ENCODE data around the gene NRG3.

Gene NRG3

DNA sequence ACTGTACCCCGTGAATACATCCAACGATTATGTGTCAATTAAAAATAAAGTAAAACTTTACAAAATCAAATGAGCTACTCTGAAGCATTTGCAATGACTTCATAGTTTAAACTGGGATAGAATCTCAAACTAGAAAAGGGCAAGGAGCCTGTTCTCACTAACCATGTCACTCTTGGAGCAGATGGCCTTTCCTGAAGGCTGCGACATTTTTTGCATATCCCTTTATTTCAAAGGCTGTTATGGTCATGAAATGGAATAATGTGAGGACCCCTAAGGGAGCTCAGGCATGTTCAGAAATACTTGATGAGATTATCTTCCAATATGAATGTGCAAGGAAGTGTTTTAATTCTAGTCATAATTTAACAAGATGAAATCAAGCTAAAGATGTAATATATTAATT, 679.4 kb downstream of the NRG3 start:
- H3K27me3 ChIP-seq (ENCODE audit: control insufficient read depth in 2 of 2, insufficient read depth in 2 of 2, low read length in 2 of 2) = no peaks in the 10 kb centered on the region
- peaks cover 0 to 7% of the 10 kb centered on the region in 2 donors for H3K9me3 ChIP-seq (ENCODE audit: control insufficient read depth in 2 of 2, low read length in 2 of 2)
- H3K4me3 ChIP-seq (ENCODE audit: low read length in 2 of 2) = no peak overlapping the region
- no peaks in the 10 kb centered on the region for H3K4me1 ChIP-seq (ENCODE audit: control insufficient read depth in 2 of 2, insufficient read depth in 2 of 2, low read length in 2 of 2)
- no peak overlapping the region for H3K27ac ChIP-seq (ENCODE audit: low read depth in 2 of 2, low read length in 2 of 2)
- no peak overlapping the region for H3K9ac ChIP-seq (ENCODE audit: low read depth in 1 of 2, low read length in 2 of 2)
- no peaks in the 10 kb centered on the region for H3K36me3 ChIP-seq (ENCODE audit: control insufficient read depth in 2 of 2, insufficient read depth in 2 of 2, low read length in 2 of 2)

DNA sequence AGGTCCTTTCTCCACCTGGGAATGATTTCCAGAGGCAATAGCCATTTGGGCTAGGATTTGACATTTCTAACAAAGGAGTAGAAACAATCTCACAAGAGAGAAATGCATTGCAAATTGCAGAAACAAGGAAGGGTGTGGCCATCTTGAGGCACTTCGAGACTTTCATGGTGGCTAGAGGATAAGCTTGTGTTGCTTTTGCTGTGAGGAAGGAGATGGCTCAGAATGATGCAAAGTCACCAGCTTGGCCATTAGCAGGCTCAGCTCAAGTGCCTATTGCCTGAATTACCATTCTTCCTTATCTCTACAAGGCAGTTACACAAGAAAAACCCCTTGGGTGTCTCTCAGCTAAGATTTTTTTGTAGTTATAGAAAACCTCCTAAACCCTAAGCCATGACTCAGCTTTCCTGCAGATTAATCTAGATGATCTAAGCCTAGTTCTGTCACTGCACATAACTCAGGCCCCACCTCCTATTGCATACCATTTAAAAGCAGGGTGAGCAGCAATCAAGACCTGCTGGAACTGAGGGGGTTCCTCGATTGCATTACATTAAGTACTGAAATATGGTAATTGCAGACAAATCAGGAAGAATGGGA, 683.1 kb downstream of the NRG3 start:
- H3K9ac ChIP-seq (ENCODE audit: low read depth in 1 of 2, low read length in 2 of 2) = no peak overlapping the region
- no peaks in the 10 kb centered on the region for H3K4me1 ChIP-seq (ENCODE audit: control insufficient read depth in 2 of 2, insufficient read depth in 2 of 2, low read length in 2 of 2)
- H3K9me3 ChIP-seq (ENCODE audit: control insufficient read depth in 2 of 2, low read length in 2 of 2) = peaks cover 0 to 7% of the 10 kb centered on the region in 2 donors
- no peaks in the 10 kb centered on the region for H3K36me3 ChIP-seq (ENCODE audit: control insufficient read depth in 2 of 2, insufficient read depth in 2 of 2, low read length in 2 of 2)
- H3K27me3 ChIP-seq (ENCODE audit: control insufficient read depth in 2 of 2, insufficient read depth in 2 of 2, low read length in 2 of 2) = no peaks in the 10 kb centered on the region
- H3K27ac ChIP-seq (ENCODE audit: low read depth in 2 of 2, low read length in 2 of 2) = no peak overlapping the region
- H3K4me3 ChIP-seq (ENCODE audit: low read length in 2 of 2) = no peak overlapping the region

DNA sequence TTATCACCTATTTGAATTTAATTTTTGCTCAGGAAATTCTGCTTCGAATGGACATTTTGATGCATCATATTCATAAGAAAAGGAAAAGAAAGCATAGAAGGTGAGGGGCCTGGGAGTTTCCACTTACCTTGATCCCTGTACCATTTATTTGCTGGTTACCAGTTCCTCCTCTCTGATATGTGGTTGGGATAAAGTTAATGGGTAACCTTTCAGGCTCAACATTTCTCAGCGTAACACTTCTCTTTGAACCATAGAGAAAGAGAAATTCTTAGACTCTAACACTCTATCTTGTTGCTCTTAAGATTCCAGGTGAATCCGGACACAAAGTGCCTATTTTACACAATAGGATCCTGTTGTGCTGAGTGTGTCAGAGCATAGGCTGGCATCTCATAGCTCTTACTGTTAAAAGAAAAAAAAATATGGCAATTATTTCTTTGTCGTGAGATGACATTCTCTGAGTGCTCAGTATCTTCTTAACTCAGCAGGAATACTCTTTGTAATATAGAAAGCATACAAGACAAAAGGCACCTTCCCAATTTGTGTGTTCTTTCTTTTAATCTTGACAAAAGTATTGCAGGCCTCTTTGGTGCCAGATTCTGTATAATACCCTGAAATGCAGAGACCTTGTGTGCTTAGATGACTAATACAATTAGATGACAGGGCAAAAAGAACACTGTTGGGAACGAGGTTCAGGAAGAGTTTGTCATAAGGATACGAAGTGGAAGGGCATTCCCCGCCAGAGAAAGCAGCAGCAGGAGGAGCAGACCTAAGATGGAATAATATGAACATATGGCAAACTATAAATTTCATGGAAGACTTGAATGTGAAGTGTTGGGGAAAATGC, 689.6 kb downstream of the NRG3 start:
- Histone ChIP-seq H3K4me3 (ENCODE audit: low read length in 2 of 2) (no peak overlapping the region), H3K36me3 (ENCODE audit: control insufficient read depth in 2 of 2, insufficient read depth in 2 of 2, low read length in 2 of 2) (no peaks in the 10 kb centered on the region), H3K4me1 (ENCODE audit: control insufficient read depth in 2 of 2, insufficient read depth in 2 of 2, low read length in 2 of 2) (no peaks in the 10 kb centered on the region), H3K27ac (ENCODE audit: low read depth in 2 of 2, low read length in 2 of 2) (no peak overlapping the region), H3K9ac (ENCODE audit: low read depth in 1 of 2, low read length in 2 of 2) (no peak overlapping the region), H3K9me3 (ENCODE audit: control insufficient read depth in 2 of 2, low read length in 2 of 2) (no peaks in the 10 kb centered on the region), H3K27me3 (ENCODE audit: control insufficient read depth in 2 of 2, insufficient read depth in 2 of 2, low read length in 2 of 2) (no peaks in the 10 kb centered on the region)

DNA sequence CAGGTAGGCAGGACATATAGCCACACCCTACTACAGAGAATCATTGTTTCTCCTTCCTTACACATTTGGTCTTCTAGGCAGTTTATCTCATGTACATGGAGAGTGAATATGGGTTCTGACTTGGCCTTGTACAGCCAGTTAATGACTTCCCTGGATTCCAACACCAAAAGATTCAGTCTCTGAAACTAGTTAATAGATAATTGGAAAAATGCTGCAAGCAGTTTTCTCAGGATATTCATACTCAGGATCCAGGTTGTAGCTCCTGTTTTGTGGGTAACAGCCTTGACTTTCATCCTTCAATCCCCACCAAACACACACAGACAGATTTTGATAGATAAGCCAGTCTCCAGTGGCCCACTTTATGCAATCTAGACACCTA, 690.2 kb downstream of the NRG3 start:
- Histone ChIP-seq H3K27me3 (ENCODE audit: control insufficient read depth in 2 of 2, insufficient read depth in 2 of 2, low read length in 2 of 2) (no peaks in the 10 kb centered on the region), H3K9me3 (ENCODE audit: control insufficient read depth in 2 of 2, low read length in 2 of 2) (no peaks in the 10 kb centered on the region), H3K9ac (ENCODE audit: low read depth in 1 of 2, low read length in 2 of 2) (no peak overlapping the region), H3K4me3 (ENCODE audit: low read length in 2 of 2) (no peak overlapping the region), H3K27ac (ENCODE audit: low read depth in 2 of 2, low read length in 2 of 2) (no peak overlapping the region), H3K36me3 (ENCODE audit: control insufficient read depth in 2 of 2, insufficient read depth in 2 of 2, low read length in 2 of 2) (no peaks in the 10 kb centered on the region), H3K4me1 (ENCODE audit: control insufficient read depth in 2 of 2, insufficient read depth in 2 of 2, low read length in 2 of 2) (no peaks in the 10 kb centered on the region)

DNA sequence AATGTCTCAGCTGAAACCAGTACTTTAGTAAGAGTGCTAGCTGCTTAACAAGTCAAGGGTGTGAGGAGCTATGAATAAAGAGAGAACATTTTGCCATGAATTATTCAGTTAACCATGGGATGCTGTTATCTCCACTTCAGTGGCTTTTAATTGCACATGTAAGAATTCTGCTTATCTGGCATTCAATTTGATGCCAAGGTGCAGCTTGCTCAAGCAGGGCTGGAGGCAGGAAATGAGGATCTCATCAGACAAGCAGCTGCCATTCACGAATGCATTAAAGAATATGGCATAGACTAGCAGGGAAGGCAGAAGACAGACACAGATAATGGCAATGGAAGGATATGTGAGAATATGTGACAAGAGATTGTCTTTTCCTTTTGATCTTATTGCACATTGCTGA, 697.8 kb downstream of the NRG3 start:
- Histone ChIP-seq H3K9me3 (ENCODE audit: control insufficient read depth in 2 of 2, low read length in 2 of 2) (no peaks in the 10 kb centered on the region), H3K27ac (ENCODE audit: low read depth in 2 of 2, low read length in 2 of 2) (no peak overlapping the region), H3K9ac (ENCODE audit: low read depth in 1 of 2, low read length in 2 of 2) (no peak overlapping the region), H3K36me3 (ENCODE audit: control insufficient read depth in 2 of 2, insufficient read depth in 2 of 2, low read length in 2 of 2) (no peaks in the 10 kb centered on the region), H3K4me3 (ENCODE audit: low read length in 2 of 2) (no peak overlapping the region), H3K4me1 (ENCODE audit: control insufficient read depth in 2 of 2, insufficient read depth in 2 of 2, low read length in 2 of 2) (no peaks in the 10 kb centered on the region), H3K27me3 (ENCODE audit: control insufficient read depth in 2 of 2, insufficient read depth in 2 of 2, low read length in 2 of 2) (no peaks in the 10 kb centered on the region)

DNA sequence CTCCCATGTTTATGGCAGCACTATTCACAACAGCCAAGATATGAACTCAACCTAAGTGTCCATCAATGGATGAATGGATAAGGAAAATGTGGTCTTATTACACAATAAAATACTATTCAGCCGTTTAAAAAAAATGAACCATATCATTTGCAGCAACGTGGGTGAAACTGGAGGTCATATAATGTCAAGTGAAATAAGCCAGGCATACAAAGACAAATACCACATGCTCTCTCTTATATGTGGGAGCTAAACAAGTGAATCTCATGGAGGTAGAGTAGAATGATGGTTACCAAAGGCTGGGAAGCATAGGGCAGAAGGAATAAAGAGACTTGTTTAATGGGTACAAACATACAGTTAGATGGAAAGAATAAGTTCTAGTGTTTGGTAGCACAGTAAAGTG, 699.1 kb downstream of the NRG3 start:
- Histone ChIP-seq H3K36me3 (ENCODE audit: control insufficient read depth in 2 of 2, insufficient read depth in 2 of 2, low read length in 2 of 2) (no peaks in the 10 kb centered on the region), H3K9me3 (ENCODE audit: control insufficient read depth in 2 of 2, low read length in 2 of 2) (no peaks in the 10 kb centered on the region), H3K9ac (ENCODE audit: low read depth in 1 of 2, low read length in 2 of 2) (no peak overlapping the region), H3K4me1 (ENCODE audit: control insufficient read depth in 2 of 2, insufficient read depth in 2 of 2, low read length in 2 of 2) (no peaks in the 10 kb centered on the region), H3K27me3 (ENCODE audit: control insufficient read depth in 2 of 2, insufficient read depth in 2 of 2, low read length in 2 of 2) (no peaks in the 10 kb centered on the region), H3K27ac (ENCODE audit: low read depth in 2 of 2, low read length in 2 of 2) (no peak overlapping the region), H3K4me3 (ENCODE audit: low read length in 2 of 2) (no peak overlapping the region)

GRCh38 chr10:82575318-82575717, 700.3 kb downstream of the NRG3 start:
- Histone ChIP-seq H3K9ac (ENCODE audit: low read depth in 1 of 2, low read length in 2 of 2) (no peak overlapping the region), H3K4me1 (ENCODE audit: control insufficient read depth in 2 of 2, insufficient read depth in 2 of 2, low read length in 2 of 2) (no peaks in the 10 kb centered on the region), H3K27ac (ENCODE audit: low read depth in 2 of 2, low read length in 2 of 2) (no peak overlapping the region), H3K36me3 (ENCODE audit: control insufficient read depth in 2 of 2, insufficient read depth in 2 of 2, low read length in 2 of 2) (no peaks in the 10 kb centered on the region), H3K9me3 (ENCODE audit: control insufficient read depth in 2 of 2, low read length in 2 of 2) (no peaks in the 10 kb centered on the region), H3K4me3 (ENCODE audit: low read length in 2 of 2) (no peak overlapping the region), H3K27me3 (ENCODE audit: control insufficient read depth in 2 of 2, insufficient read depth in 2 of 2, low read length in 2 of 2) (no peaks in the 10 kb centered on the region)

DNA sequence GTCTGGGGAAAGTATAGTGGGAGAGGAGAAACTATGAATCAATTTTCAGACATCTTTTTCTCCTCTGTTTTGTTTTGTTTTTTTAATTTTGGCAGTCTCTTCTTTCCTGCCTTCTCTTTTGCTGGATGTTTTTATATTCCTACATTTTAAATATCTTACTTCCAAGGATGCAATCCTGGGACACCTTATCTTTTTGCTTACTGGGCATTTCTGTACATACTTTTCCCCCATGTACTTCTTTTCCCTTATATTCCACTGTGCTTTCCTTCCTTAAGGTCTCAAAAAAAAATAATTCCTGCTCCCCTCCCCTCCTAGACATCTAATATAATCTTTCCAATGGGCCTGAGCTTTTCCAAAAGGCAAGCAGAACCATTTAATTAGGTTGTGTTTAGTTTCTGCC, 701.1 kb downstream of the NRG3 start:
- no peak overlapping the region for H3K27ac ChIP-seq (ENCODE audit: low read depth in 2 of 2, low read length in 2 of 2)

DNA sequence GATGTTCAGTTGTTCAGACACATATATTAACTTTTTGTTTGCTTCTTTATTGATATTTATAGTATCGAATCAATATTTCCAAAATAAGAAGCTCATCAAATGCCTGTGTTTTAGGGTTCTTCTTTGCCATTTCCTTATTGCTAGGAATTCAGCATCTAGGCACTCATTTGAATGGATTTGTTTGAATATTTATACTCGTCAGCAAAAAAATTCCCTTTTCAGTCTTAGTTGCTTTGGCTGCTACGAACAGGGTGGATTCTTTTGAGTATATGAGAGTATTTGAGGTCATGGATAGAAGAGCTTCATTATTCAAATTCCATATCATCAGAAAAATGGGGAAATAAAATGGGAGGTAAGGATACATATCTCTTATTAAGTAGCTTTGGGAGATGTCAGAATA, 706.9 kb downstream of the NRG3 start:
- no peak overlapping the region for H3K4me3 ChIP-seq (ENCODE audit: low read length in 2 of 2)
- no peaks in the 10 kb centered on the region for H3K9me3 ChIP-seq (ENCODE audit: control insufficient read depth in 2 of 2, low read length in 2 of 2)
- no peaks in the 10 kb centered on the region for H3K4me1 ChIP-seq (ENCODE audit: control insufficient read depth in 2 of 2, insufficient read depth in 2 of 2, low read length in 2 of 2)
- no peaks in the 10 kb centered on the region for H3K27me3 ChIP-seq (ENCODE audit: control insufficient read depth in 2 of 2, insufficient read depth in 2 of 2, low read length in 2 of 2)
- no peak overlapping the region for H3K27ac ChIP-seq (ENCODE audit: low read depth in 2 of 2, low read length in 2 of 2)
- no peaks in the 10 kb centered on the region for H3K36me3 ChIP-seq (ENCODE audit: control insufficient read depth in 2 of 2, insufficient read depth in 2 of 2, low read length in 2 of 2)
- H3K9ac ChIP-seq (ENCODE audit: low read depth in 1 of 2, low read length in 2 of 2) = no peak overlapping the region

More for the DNA sequence above, 701.1 kb downstream of the NRG3 start:
- H3K36me3 ChIP-seq (ENCODE audit: control insufficient read depth in 2 of 2, insufficient read depth in 2 of 2, low read length in 2 of 2) = no peaks in the 10 kb centered on the region
- no peak overlapping the region for H3K9ac ChIP-seq (ENCODE audit: low read depth in 1 of 2, low read length in 2 of 2)
- no peaks in the 10 kb centered on the region for H3K4me1 ChIP-seq (ENCODE audit: control insufficient read depth in 2 of 2, insufficient read depth in 2 of 2, low read length in 2 of 2)
- no peaks in the 10 kb centered on the region for H3K9me3 ChIP-seq (ENCODE audit: control insufficient read depth in 2 of 2, low read length in 2 of 2)
- no peak overlapping the region for H3K4me3 ChIP-seq (ENCODE audit: low read length in 2 of 2)
- H3K27me3 ChIP-seq (ENCODE audit: control insufficient read depth in 2 of 2, insufficient read depth in 2 of 2, low read length in 2 of 2) = no peaks in the 10 kb centered on the region

DNA sequence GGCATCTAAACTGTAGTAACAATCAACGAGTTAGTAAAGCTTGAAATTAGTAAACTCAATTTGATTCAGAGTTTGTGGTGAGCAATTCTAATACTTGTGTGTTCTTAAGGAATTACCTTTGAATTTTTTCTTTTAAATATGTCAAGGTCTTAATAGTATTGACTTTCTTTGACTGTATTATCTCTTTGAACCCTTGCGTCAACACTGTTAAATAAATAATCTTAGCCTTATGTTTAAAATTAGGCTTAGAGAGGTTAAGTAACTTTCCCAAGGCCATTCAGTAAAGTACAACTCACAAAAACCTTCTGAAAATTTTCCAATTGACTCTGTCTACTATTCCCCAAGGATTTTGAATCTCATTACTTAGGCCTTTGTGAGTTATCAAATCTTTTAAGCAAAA, 716.4 kb downstream of the NRG3 start:
- Histone ChIP-seq H3K4me1 (ENCODE audit: control insufficient read depth in 2 of 2, insufficient read depth in 2 of 2, low read length in 2 of 2) (no peaks in the 10 kb centered on the region), H3K9ac (ENCODE audit: low read depth in 1 of 2, low read length in 2 of 2) (no peak overlapping the region), H3K27me3 (ENCODE audit: control insufficient read depth in 2 of 2, insufficient read depth in 2 of 2, low read length in 2 of 2) (no peaks in the 10 kb centered on the region), H3K9me3 (ENCODE audit: control insufficient read depth in 2 of 2, low read length in 2 of 2) (peaks cover 0 to 4% of the 10 kb centered on the region in 2 donors), H3K27ac (ENCODE audit: low read depth in 2 of 2, low read length in 2 of 2) (no peak overlapping the region), H3K36me3 (ENCODE audit: control insufficient read depth in 2 of 2, insufficient read depth in 2 of 2, low read length in 2 of 2) (no peaks in the 10 kb centered on the region), H3K4me3 (ENCODE audit: low read length in 2 of 2) (no peak overlapping the region)
